GM12873 (cell line): ENCODE measurements around the gene SYPL1.
A peak's percentile ranks its signal among the peaks of the same experiment; 100 is the strongest.

ENCODE experiments used
- TF ChIP-seq, protein P1 (sequence below): IDR thresholded peaks from 2 replicates; pipeline ENCODE4 v1.5.1; 2012; ENCODE audit warnings: low read depth, mild to moderate bottlenecking, moderate library complexity, low read length, control low read depth; ENCODE audit not compliant: insufficient read depth; ENCODE audit errors: missing control alignments

The SYPL1 gene

DNA sequence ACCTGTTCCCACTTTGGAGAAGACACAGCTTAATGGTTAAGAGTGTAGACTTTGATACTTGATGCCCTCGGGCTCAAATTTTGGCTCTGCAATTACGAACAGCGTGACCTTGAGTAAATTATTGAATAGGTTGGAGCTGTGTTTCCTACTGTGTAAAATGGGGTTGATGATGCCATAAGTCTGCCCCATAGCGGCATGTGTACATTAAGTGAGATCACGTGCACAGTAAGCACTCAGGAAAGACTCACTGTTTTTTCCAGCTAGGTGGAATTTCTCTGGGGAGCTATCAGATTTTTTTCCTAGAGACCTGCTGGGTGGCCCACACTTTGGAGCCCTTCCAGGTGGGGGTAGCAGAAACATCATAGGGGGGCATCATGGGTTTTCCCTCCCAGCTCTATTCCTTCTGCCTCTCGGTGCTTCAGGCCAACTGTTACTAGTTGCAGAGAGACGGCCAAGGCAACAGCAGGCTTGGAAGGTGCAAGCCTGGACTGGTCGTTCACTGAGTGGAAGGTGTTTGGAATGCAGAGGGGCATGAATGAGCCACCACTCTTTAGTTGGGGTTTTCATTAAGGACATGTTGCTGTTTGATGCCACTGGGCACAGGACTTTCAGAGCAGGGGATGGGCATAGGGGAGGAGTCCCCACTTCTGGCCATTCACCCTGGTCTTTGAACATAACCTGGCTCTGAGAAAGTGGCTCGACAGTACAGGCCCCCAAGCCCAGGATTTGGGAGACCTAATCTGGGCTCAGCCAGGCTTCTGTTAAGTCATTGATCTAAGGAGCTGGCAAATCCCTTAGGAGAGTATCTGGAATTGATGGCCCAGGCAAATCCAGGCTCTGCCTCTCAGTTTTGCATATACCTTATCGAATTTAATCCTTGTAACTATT, 64.0 kb downstream of the SYPL1 start:
- TF ChIP-seq, protein P1, sequence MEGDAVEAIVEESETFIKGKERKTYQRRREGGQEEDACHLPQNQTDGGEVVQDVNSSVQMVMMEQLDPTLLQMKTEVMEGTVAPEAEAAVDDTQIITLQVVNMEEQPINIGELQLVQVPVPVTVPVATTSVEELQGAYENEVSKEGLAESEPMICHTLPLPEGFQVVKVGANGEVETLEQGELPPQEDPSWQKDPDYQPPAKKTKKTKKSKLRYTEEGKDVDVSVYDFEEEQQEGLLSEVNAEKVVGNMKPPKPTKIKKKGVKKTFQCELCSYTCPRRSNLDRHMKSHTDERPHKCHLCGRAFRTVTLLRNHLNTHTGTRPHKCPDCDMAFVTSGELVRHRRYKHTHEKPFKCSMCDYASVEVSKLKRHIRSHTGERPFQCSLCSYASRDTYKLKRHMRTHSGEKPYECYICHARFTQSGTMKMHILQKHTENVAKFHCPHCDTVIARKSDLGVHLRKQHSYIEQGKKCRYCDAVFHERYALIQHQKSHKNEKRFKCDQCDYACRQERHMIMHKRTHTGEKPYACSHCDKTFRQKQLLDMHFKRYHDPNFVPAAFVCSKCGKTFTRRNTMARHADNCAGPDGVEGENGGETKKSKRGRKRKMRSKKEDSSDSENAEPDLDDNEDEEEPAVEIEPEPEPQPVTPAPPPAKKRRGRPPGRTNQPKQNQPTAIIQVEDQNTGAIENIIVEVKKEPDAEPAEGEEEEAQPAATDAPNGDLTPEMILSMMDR, result no peak

DNA sequence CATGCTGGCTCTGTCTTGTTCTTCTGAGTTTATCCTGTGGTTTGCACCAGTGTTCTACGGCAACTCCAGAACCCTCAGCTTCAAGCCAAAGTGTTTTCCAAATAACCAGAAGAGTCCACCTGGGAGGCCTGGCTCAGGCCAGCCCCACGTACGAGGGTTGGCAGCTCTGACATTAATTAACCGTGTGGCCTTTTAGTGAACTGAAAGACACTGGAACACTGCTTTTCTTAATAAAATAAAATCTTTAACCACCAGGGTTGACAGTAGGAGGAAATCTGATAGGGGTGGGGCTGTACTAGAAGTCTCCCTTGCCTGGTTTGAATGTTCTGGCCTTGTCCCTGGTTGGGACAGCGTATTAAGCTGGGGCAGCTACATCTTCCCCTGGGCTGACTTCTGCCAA, 64.9 kb downstream of the SYPL1 start:
- TF ChIP-seq, protein P1, result no peak

DNA sequence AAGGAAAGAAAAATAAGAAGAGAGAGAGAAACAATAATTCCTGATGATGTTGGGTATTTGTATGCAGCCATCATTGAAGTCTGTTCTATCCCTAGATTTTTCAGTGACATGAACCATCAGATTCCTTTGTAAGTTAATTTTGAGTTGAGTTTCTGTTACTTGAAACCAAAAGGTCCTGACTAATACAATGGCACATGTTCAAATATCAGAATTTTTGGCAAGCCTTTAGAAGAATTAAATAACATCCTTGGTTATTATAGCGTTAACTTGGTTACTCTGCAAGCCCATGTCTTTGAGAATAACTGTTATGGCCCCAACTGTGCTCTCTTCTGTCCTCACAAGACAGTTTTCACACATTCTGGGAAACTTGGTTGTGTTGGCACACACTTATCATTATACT, 66.5 kb downstream of the SYPL1 start:
- TF ChIP-seq, protein P1, result no peak

DNA sequence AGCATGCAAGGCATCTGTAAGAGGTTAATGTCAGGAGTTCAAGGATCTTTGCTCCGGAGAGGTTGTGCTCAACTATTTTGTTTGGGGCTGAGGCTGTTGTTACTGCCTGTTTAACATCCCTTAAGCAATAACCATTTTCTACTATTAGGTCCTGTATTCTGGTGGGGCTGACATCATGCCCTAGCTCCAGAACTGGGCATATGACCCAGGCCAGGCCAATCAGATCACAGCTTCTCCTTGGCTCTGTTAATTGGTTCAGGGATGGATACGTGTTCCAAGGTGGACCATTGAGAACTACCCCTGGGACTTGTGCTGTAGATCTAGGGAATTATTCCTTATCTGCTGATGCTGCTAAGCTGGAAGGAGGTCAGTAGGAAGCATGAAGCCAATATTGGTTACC, 67.0 kb downstream of the SYPL1 start:
- TF ChIP-seq, protein P1, result no peak

DNA sequence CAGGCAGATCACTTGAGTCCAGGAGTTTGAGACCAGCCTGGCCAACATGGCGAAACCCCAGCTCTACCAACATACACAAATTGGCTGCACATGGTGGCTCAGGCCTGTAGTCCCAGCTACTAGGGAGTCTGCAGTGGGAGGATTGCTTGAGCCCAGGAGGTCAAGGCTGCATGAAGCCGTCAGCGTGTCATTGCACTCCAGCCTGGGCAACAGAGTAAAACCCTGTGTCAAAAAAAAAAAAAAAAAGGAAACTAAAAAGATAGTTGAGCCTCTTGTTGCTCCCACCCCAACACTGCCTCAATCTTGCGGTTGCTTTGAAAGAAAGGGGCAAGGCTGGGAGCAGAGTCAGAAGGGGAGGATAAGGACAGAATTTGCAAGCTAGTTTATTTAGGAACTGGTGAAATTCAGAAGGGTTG, 69.9 kb downstream of the SYPL1 start:
- TF ChIP-seq, protein P1, result no peak

DNA sequence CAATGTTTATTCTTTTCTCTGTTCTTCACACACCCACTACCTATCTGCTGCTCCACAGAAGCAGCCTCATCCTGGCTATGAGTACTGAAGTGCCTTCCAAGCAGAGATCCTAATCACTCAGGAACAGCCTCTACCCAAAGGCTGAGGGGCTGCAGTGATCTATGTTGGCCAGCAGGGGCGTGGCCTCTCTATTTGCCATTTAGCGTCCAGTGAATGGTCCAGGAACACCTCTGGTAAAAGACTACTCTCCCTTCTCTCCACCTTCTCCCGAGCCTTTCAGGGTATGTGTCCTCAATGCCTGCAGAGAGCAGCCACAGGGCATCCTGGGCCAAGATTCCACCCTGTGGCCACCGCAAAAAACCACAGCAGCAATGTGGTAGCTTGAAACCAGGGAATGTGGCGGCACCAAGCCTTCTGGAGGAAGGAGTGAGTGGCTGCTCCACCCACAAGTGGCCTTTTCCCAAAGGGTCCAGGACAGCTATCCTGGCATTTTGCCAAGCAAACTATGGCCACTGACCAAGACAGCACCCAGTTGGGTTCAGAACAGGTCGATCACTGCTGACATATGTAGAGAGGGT, 70.9 kb downstream of the SYPL1 start:
- TF ChIP-seq, protein P1, result peak; percentile 94
